WTC11 (cell line): ENCODE measurements around the gene NINJ2. TPM values are rescaled to one million over a fixed set of nuclear protein-coding genes. Genes with fewer than 3 reads are reported as not detected.

Source experiments
- ATAC-seq: fragments of 200-7000 bp; cut with Tn5 transposase; 2 replicates; pipeline ENCODE4 v1.10.0; 2021; ENCODE audit warnings: mild to moderate bottlenecking, moderate library complexity
- CTCF ChIA-PET: fragments of 300-600 bp; sonication (Branson Sonifier 250); formaldehyde crosslinking; loops from one replicate; lab custom pipeline; 2021; ENCODE audit warnings: antibody characterized with exemption; lab: Charles Lee
- POLR2A ChIA-PET: fragments of 350-600 bp; sonication (Branson Sonifier 250); formaldehyde crosslinking; loops from one replicate; lab custom pipeline; 2021; ENCODE audit warnings: antibody characterized with exemption; lab: Charles Lee
- DNase-seq: peaks from one replicate; pipeline ENCODE4 v3.0.0; 2021; ENCODE audit warnings: low spot score
- H3K27ac Mint-ChIP-seq: 2 replicates; pipeline ENCODE4 v1.8.0; 2021; ENCODE audit warnings: mixed read lengths
- H3K27me3 Mint-ChIP-seq: 2 replicates; pipeline ENCODE4 v1.8.0; 2021; ENCODE audit warnings: low read depth, mild to moderate bottlenecking, moderate library complexity, mixed read lengths
- H3K36me3 Mint-ChIP-seq: 2 replicates; pipeline ENCODE4 v1.8.0; 2021; ENCODE audit warnings: mixed read lengths
- H3K4me1 Mint-ChIP-seq: 2 replicates; pipeline ENCODE4 v1.8.0; 2022; ENCODE audit warnings: mixed read lengths
- H3K4me3 Mint-ChIP-seq: 2 replicates; pipeline ENCODE4 v1.8.0; 2021; ENCODE audit warnings: mild to moderate bottlenecking, moderate library complexity, mixed read lengths
- H3K9me3 Mint-ChIP-seq: 2 replicates; pipeline ENCODE4 v1.8.0; 2021; ENCODE audit warnings: mixed read lengths
- CBFB ChIP-seq: sonication (generic); formaldehyde crosslinking; IDR thresholded peaks from 2 replicates; pipeline ENCODE4 v1.8.1; 2022; ENCODE audit warnings: mild to moderate bottlenecking, low read depth, missing genetic modification reagents
- CREM ChIP-seq: sonication (generic); formaldehyde crosslinking; IDR thresholded peaks from 2 replicates; pipeline ENCODE4 v1.8.1; 2022; ENCODE audit warnings: mild to moderate bottlenecking, missing genetic modification reagents, moderate library complexity
- E2F5 ChIP-seq: sonication (generic); formaldehyde crosslinking; IDR thresholded peaks from 2 replicates; pipeline ENCODE4 v1.8.1; 2022; ENCODE audit warnings: mild to moderate bottlenecking, moderate library complexity, missing genetic modification reagents
- ETV6 ChIP-seq: sonication (generic); formaldehyde crosslinking; IDR thresholded peaks from 2 replicates; pipeline ENCODE4 v1.8.1; 2022; ENCODE audit warnings: mild to moderate bottlenecking, missing genetic modification reagents
- FOXP1 ChIP-seq: sonication (generic); formaldehyde crosslinking; IDR thresholded peaks from 2 replicates; pipeline ENCODE4 v1.8.0; 2022; ENCODE audit warnings: missing genetic modification reagents, mild to moderate bottlenecking, moderate library complexity, borderline replicate concordance
- GTF2I ChIP-seq: fragments of 250-450 bp; sonication (Bioruptor Pico); conservative IDR thresholded peaks from 2 replicates; pipeline ENCODE4 v1.4.0; 2021; ENCODE audit warnings: mild to moderate bottlenecking
- KAT7 ChIP-seq: sonication (generic); formaldehyde crosslinking; IDR thresholded peaks from 2 replicates; pipeline ENCODE4 v1.8.1; 2023; ENCODE audit warnings: missing genetic modification reagents, mild to moderate bottlenecking, borderline replicate concordance
- MLX ChIP-seq: sonication (generic); formaldehyde crosslinking; IDR thresholded peaks from 2 replicates; pipeline ENCODE4 v1.8.1; 2023; ENCODE audit warnings: mild to moderate bottlenecking, missing genetic modification reagents, moderate library complexity
- RORB ChIP-seq: fragments of 250-450 bp; sonication (Bioruptor Pico); IDR thresholded peaks from 2 replicates; pipeline ENCODE4 v1.9.0; 2021; ENCODE audit warnings: mild to moderate bottlenecking
- SMAD3 ChIP-seq: sonication (generic); formaldehyde crosslinking; IDR thresholded peaks from 2 replicates; pipeline ENCODE4 v1.8.0; 2022; ENCODE audit warnings: missing genetic modification reagents, mild to moderate bottlenecking, borderline replicate concordance
- TCF7 ChIP-seq: sonication (generic); formaldehyde crosslinking; IDR thresholded peaks from 2 replicates; pipeline ENCODE4 v1.8.0; 2022; ENCODE audit warnings: mild to moderate bottlenecking, low read depth, missing genetic modification reagents, moderate library complexity
- TP53 ChIP-seq: sonication (generic); formaldehyde crosslinking; IDR thresholded peaks from 2 replicates; pipeline ENCODE4 v1.8.1; 2023; ENCODE audit warnings: mild to moderate bottlenecking, missing genetic modification reagents
- USF1 ChIP-seq: sonication (generic); formaldehyde crosslinking; IDR thresholded peaks from 2 replicates; pipeline ENCODE4 v1.8.0; 2022; ENCODE audit warnings: mild to moderate bottlenecking, missing genetic modification reagents
- ZBTB21 ChIP-seq: sonication (generic); formaldehyde crosslinking; IDR thresholded peaks from 2 replicates; pipeline ENCODE4 v1.8.1; 2023; ENCODE audit warnings: mild to moderate bottlenecking, missing genetic modification reagents, borderline replicate concordance
- ZBTB43 ChIP-seq: sonication (generic); formaldehyde crosslinking; IDR thresholded peaks from 2 replicates; pipeline ENCODE4 v1.8.1; 2023; ENCODE audit warnings: mild to moderate bottlenecking, missing genetic modification reagents
- ZNF121 ChIP-seq: sonication (generic); formaldehyde crosslinking; IDR thresholded peaks from 2 replicates; pipeline ENCODE4 v1.8.0; 2023; ENCODE audit warnings: missing genetic modification reagents
- ZNF263 ChIP-seq: sonication (generic); formaldehyde crosslinking; IDR thresholded peaks from 2 replicates; pipeline ENCODE4 v1.8.1; 2022; ENCODE audit warnings: low read depth, mild to moderate bottlenecking, moderate library complexity, missing genetic modification reagents
- ZNF317 ChIP-seq: sonication (generic); formaldehyde crosslinking; IDR thresholded peaks from 2 replicates; pipeline ENCODE4 v1.8.1; 2023; ENCODE audit warnings: low read depth, mild to moderate bottlenecking, moderate library complexity, missing genetic modification reagents, borderline replicate concordance
- ZNF423 ChIP-seq: fragments of 250-450 bp; sonication (Bioruptor Pico); IDR thresholded peaks from 2 replicates; pipeline ENCODE4 v2.1.2; 2022; ENCODE audit warnings: mild to moderate bottlenecking, moderate library complexity
- ZNF425 ChIP-seq: fragments of 250-450 bp; sonication (Bioruptor Pico); conservative IDR thresholded peaks from 2 replicates; pipeline ENCODE4 v1.9.0; 2021; ENCODE audit warnings: mild to moderate bottlenecking
- ZNF512 ChIP-seq: sonication (generic); formaldehyde crosslinking; IDR thresholded peaks from 2 replicates; pipeline ENCODE4 v1.8.1; 2022; ENCODE audit warnings: missing genetic modification reagents, borderline replicate concordance
- ZNF532 ChIP-seq: fragments of 250-450 bp; sonication (Bioruptor Pico); IDR thresholded peaks from 2 replicates; pipeline ENCODE4 v1.9.0; 2021; ENCODE audit warnings: mild to moderate bottlenecking, borderline replicate concordance
- total RNA-seq: library from RNA; stranded (reverse); gene quantifications from 3 replicates; pipeline ENCODE4 v1.2.3, GENCODE V29; 2021

Gene NINJ2
- total RNA-seq, 1 experiment from 2014 or later: 0.42 TPM

- TF ChIP-seq ZNF532 (CRISPR knock-in tag) (no peak), FOXP1 (CRISPR knock-in tag) (no peak), ZNF317 (CRISPR knock-in tag) (no peak), CREM (CRISPR knock-in tag) (no peak)
- TF ChIP-seq, all 79 proteins: peak for 0
Observed at GRCh38 chr12:568486-568885, 94.8 kb downstream of the NINJ2 start (continued).

GRCh38 chr12:565589-566105 is 97.6 kb downstream of the NINJ2 start:
- ChIA-PET POLR2A (no interaction called here), CTCF (interaction anchor here (1.2 to 2.3 kb wide), 4 partner anchors 10 to 384 kb away, joined by 3 to 7 read pairs (median 4); partner anchors contain the start of gene RAD52)
- H3K9me3 Mint-ChIP-seq: no peaks in the 10 kb centered on the region
- DNase-seq (no peak), ATAC-seq (no peak)
- H3K27ac Mint-ChIP-seq: no peak overlapping the region
- H3K27me3 Mint-ChIP-seq: peaks cover 12% of the 10 kb centered on the region
- TF ChIP-seq MLX (CRISPR knock-in tag) (no peak), ZNF425 (CRISPR knock-in tag) (no peak), ZNF121 (CRISPR knock-in tag) (no peak), KAT7 (CRISPR knock-in tag) (no peak), GTF2I (CRISPR knock-in tag) (no peak), SMAD3 (CRISPR knock-in tag) (no peak), E2F5 (CRISPR knock-in tag) (no peak), ETV6 (CRISPR knock-in tag) (no peak), TP53 (no peak), CBFB (CRISPR knock-in tag) (no peak)
- H3K36me3 Mint-ChIP-seq: no peaks in the 10 kb centered on the region
- H3K4me1 Mint-ChIP-seq: no peaks in the 10 kb centered on the region
- no peak overlapping the region for H3K4me3 Mint-ChIP-seq

GRCh38 chr12:565161-565560 is 98.1 kb downstream of the NINJ2 start:
- ATAC-seq (no peak), DNase-seq (no peak)
- Mint-ChIP-seq H3K27me3 (peaks cover 12% of the 10 kb centered on the region), H3K9me3 (no peaks in the 10 kb centered on the region), H3K4me3 (no peak overlapping the region), H3K36me3 (no peaks in the 10 kb centered on the region), H3K4me1 (no peaks in the 10 kb centered on the region), H3K27ac (no peak overlapping the region)
- POLR2A ChIA-PET: no interaction called here
- CTCF ChIA-PET: interaction anchor here (2.3 kb wide), 1 partner anchor 11 kb away, joined by 7 read pairs; no protein-coding TSS in a partner anchor
- TF ChIP-seq ZNF423 (CRISPR knock-in tag): no peak
- no peak for TF ChIP-seq ZNF263 (CRISPR knock-in tag)
- no peak for TF ChIP-seq TCF7 (CRISPR knock-in tag)
- no peak for TF ChIP-seq RORB (CRISPR knock-in tag)
- no peak for TF ChIP-seq ZBTB21 (CRISPR knock-in tag)
- TF ChIP-seq USF1: no peak
- TF ChIP-seq ZNF512 (CRISPR knock-in tag): no peak
- no peak for TF ChIP-seq ZBTB43 (CRISPR knock-in tag)
